Activated T-helper 1 cell treated with anti-CD3 and anti-CD28 coated beads, Interleukin-12 subunit alpha, Interleukin-12 subunit beta, Interleukin-2, Interleukin-4 antibody, amounts not matched to agents 30 ng/mL and 10 ng/mL and 1 ng/mL, durations not matched to agents 14 hours and 24 hours and 36 hours (primary cell): Measurements from ENCODE around the gene AKNA. TPM values are rescaled to one million over a fixed set of nuclear protein-coding genes. Genes with fewer than 3 reads are reported as not detected.

Experiments
- DNase-seq: peaks from one replicate; pipeline ENCODE4 v3.0.0; 2021; ENCODE audit warnings: low spot score
- H3K27ac Mint-ChIP-seq: one replicate; pipeline ENCODE4 v1.8.0; 2021; ENCODE audit warnings: mild to moderate bottlenecking, mixed read lengths
- H3K27me3 Mint-ChIP-seq: one replicate; pipeline ENCODE4 v1.8.0; 2022; ENCODE audit warnings: mild to moderate bottlenecking, moderate library complexity, mixed read lengths; ENCODE audit not compliant: insufficient read depth
- H3K36me3 Mint-ChIP-seq: one replicate; pipeline ENCODE4 v1.8.0; 2021; ENCODE audit warnings: low read depth, mixed read lengths
- H3K4me1 Mint-ChIP-seq: one replicate; pipeline ENCODE4 v1.8.0; 2021; ENCODE audit warnings: low read depth, mixed read lengths
- H3K4me3 Mint-ChIP-seq: one replicate; pipeline ENCODE4 v1.8.0; 2021; ENCODE audit warnings: mild to moderate bottlenecking, moderate library complexity, mixed read lengths
- H3K9me3 Mint-ChIP-seq: one replicate; pipeline ENCODE4 v1.8.0; 2021; ENCODE audit warnings: mixed read lengths
- intact Hi-C: fragments of 100-400 bp; cut with micrococcal nuclease; formaldehyde crosslinking; loops from one replicate; pipeline ENCODE4 v1.15.1; 2024
- total RNA-seq: library from RNA; stranded (reverse); gene quantifications from 2 replicates; pipeline ENCODE4 v1.2.3, GENCODE V29; 2022

Gene AKNA
- total RNA-seq, 1 donor from 2014 or later = 178 TPM

DNA sequence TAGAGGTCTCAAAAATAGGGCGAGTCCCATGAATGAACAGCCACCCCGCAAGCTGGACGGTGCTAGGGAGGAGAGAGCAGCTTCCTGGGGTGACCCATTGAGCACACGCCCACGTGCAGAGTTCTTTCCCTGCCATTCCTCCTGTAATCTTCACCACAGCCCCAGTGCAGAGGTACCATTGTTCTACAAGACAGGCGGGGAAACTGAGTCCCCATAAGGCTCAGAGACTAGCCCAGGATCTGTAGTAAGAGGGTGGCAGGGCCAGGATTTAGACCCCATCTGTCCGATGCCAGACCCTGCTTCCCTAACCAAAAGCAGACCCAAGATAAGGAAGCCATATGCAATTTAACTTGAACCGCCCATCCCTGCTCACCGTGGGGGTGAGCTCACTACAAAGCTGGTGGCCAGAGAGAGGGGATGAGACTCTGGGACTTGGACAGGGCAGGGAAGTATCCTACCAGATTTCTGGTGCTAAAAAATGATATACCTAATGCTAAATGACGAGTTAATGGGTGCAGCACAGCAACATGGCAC is 101.6 kb downstream of the AKNA start:
- Mint-ChIP-seq H3K4me3 (no peak overlapping the region), H3K27me3 (peaks cover 4% of the 10 kb centered on the region), H3K36me3 (no peaks in the 10 kb centered on the region), H3K27ac (no peak overlapping the region), H3K4me1 (no peaks in the 10 kb centered on the region), H3K9me3 (no peaks in the 10 kb centered on the region)
- intact Hi-C loops = no loop called here
- DNase-seq = no peak

DNA sequence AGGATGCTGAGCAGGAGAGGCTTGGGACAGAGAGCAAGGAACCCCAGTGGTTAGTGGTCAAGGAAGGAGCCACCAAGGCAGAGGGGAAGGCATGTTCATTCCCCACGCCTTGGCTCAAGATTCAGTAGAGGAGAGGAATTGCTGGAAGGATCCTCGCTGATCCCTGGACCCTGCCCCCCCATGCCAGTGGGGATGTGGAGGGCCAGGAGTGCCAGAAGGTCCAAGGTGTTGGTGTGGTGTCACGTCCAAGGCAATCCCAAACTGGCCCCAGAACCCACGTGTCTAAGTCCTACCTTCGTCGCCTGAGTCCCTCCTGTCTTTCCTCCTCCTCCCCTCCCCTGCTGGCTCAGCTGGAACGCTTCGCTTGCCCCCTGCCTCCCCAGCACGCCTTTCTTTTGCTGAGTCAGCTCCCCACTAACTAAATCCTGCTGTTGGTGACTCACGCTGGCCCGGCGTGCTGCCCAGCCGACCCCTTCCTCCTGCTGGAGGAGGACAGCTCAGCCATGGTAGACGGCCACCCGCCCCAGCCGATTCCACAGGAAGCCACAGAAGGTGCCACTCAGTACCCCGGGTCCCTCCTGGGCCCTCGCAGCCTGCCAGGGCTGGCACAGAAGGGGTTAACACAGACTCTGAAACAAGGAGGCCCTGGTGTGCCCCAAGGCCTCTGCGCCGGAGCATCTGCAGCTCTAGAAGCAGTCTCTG is 102.5 kb downstream of the AKNA start:
- H3K4me3 Mint-ChIP-seq = no peak overlapping the region
- no peak for DNase-seq
- H3K27me3 Mint-ChIP-seq = no peaks in the 10 kb centered on the region
- no peak overlapping the region for H3K27ac Mint-ChIP-seq
- H3K4me1 Mint-ChIP-seq = no peaks in the 10 kb centered on the region
- no peaks in the 10 kb centered on the region for H3K9me3 Mint-ChIP-seq
- intact Hi-C loops = no loop called here
- no peaks in the 10 kb centered on the region for H3K36me3 Mint-ChIP-seq

DNA sequence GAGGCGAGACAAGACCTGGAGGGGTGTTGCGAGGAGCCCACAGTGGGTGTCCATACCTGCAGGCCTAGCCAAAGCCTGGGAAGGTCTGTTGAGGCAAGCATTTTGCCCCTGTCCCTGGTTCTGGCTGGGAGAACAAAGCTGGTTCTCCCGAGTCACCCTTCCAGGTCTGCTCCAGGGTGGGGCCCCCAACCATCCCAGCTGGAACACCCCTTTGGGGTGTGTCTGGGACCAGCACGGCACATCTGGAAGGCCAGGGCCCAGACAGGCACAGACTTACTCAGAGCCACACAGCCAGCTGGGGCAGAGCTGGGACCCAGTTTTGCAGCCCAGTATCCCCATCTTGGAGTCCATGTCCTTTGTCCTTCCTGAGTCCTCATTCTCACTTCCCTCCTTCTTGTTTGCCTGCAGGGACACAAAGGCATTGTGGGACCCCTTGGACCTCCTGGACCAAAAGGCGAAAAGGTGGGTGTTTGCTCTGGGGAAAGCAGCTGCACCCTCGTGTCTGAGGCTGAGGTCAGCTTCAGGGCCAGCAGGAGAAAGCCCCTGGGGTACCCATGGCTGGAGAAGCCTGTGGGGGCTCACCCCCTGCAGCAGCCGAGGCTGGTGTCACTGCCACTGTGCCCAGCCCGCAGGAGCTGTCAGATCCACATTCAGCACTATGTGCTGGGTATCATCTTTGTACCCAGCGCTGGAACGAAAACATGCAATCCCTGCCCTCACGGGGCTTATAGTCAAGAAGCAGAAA is 103.3 kb downstream of the AKNA start:
- Mint-ChIP-seq H3K4me3 (no peak overlapping the region), H3K27ac (no peak overlapping the region), H3K27me3 (no peaks in the 10 kb centered on the region), H3K4me1 (no peaks in the 10 kb centered on the region), H3K36me3 (no peaks in the 10 kb centered on the region), H3K9me3 (no peaks in the 10 kb centered on the region)
- intact Hi-C loops = no loop called here
- DNase-seq = no peak

Other genes with a start within 250 kb of the AKNA start
- gene COL27A1, start 232.4 kb downstream of the AKNA start, total RNA-seq = 6.1 and 7.4 TPM in 2 replicates
- gene ORM1, start 64.9 kb downstream of the AKNA start, total RNA-seq = not detected in 2 replicates
- not detected in 2 replicates for gene ORM2, start 58.1 kb downstream of the AKNA start, total RNA-seq
- gene WHRN, start 117.5 kb upstream of the AKNA start, total RNA-seq = 2.2 and 2.4 TPM in 2 replicates
- gene ATP6V1G1, start 199.8 kb upstream of the AKNA start, total RNA-seq = 57.2 and 61.0 TPM in 2 replicates
- 23.5 and 26.4 TPM in 2 replicates for gene TMEM268, start 223.3 kb upstream of the AKNA start, total RNA-seq